ENCODE data around the gene MRPL20.
A peak's percentile ranks its signal among the peaks of the same experiment; 100 is the strongest.
"Not testable (repeated sequence)": the region's sequence is repeated elsewhere in the genome, so short reads cannot be mapped to it uniquely, and the experiment has no call there.

MRPL20 gene

DNA sequence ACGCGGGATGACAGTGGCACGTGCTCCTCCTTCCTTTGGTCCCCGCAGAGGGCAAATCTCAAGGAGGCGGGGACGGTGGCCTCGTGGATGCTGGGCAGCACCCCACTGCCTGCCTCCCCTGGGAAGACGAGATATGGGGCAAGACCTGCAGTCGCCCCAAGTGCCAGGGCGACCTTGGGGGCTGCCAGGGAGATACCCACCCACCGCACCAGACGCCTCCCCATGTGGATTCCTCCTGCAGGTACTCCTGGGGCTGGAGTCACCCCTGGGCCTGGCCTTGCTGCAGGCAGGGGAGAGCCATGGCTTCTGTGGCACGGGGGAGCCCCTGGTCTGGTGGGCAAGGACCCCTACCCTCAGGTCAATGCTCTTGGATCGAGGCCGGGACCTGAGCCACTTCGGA is 26.2 kb downstream of the MRPL20 start:
- no peak for DNase-seq

GRCh38 chr1:1377540-1378205 is 29.4 kb downstream of the MRPL20 start:
- DNase-seq: no peak

- no peak for DNase-seq
These were observed 30.4 kb downstream of the MRPL20 start for GRCh38 chr1:1376551-1377226.

- DNase-seq: peak; percentile 99 to 100
These were observed 32.0 kb downstream of the MRPL20 start, which contains the start of gene AURKAIP1 for GRCh38 chr1:1374929-1375662. TSS of gene AURKAIP1 (minus strand) at chr1:1375207. CDS start at chr1:1374756, 451 bp downstream.

DNA sequence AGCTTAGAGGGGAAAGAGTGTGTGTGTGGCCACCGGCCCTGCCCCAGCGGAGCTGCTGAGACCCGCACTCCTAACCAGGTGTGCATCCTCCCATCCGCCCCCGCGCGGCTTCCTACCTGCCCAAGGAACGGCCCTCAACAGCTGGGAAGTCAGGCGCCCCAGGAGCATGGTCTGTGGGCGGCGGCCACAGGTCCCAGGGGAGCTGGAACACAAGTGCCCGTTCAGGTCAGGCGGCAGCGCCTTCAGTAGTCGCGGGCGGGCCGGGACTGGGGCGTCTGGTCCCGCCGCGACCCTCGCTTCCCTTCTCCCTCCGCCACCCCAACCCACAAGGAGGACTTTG is 32.5 kb downstream of the MRPL20 start:
- peak in 1 of 2 experiments; percentile 45 for DNase-seq

GRCh38 chr1:1373815-1374588 is 33.1 kb downstream of the MRPL20 start:
- no peak for DNase-seq

GRCh38 chr1:1373051-1373814 is 33.9 kb downstream of the MRPL20 start:
- DNase-seq: no peak

GRCh38 chr1:1371746-1372711 is 35.1 kb downstream of the MRPL20 start:
- DNase-seq: peak in 1 of 2 experiments; percentile 62

DNA sequence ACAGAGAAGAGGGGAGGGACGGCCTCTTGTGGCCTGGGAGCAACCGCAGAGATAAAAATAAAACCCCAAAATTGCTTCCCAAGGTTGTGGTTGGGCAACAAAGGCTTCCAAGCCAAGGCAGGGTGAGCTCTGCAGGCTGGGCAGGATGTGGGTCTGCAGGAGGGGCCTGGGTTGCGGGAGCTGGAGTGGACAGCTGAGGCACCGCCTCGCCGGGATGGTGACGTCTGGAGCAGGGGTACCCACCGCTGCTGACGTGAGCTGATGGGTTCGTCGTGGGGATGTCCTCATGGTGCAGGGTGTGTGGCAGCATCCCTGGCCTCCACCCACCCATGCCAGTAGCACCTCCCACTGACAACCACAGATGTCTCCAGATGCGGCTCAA is 35.7 kb downstream of the MRPL20 start:
- no peak for DNase-seq

GRCh38 chr1:1370771-1371300 is 36.3 kb downstream of the MRPL20 start:
- DNase-seq: no peak

DNA sequence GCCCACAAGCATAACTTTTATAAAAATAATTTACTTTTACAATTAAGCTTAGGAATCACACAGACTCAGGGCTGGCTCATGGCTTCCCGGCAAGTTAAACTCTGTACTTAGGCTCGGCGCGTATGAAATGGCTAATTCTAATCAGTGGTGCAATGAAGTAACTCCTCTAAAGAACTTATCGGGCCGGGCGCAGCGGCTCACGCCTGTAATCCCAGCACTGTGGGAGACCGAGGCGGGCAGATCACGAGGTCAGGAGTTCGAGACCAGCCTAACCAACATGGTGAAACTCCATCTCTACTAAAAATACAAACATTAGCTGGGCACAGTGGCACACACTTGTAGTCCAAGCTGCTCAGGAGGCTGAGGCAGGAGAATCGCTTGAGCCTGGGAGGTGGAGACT is 37.0 kb downstream of the MRPL20 start:
- not testable (repeated sequence) for DNase-seq

GRCh38 chr1:1367315-1367714 is 39.8 kb downstream of the MRPL20 start:
- DNase-seq: no peak

GRCh38 chr1:1366699-1367066 is 40.4 kb downstream of the MRPL20 start:
- no peak for DNase-seq

DNA sequence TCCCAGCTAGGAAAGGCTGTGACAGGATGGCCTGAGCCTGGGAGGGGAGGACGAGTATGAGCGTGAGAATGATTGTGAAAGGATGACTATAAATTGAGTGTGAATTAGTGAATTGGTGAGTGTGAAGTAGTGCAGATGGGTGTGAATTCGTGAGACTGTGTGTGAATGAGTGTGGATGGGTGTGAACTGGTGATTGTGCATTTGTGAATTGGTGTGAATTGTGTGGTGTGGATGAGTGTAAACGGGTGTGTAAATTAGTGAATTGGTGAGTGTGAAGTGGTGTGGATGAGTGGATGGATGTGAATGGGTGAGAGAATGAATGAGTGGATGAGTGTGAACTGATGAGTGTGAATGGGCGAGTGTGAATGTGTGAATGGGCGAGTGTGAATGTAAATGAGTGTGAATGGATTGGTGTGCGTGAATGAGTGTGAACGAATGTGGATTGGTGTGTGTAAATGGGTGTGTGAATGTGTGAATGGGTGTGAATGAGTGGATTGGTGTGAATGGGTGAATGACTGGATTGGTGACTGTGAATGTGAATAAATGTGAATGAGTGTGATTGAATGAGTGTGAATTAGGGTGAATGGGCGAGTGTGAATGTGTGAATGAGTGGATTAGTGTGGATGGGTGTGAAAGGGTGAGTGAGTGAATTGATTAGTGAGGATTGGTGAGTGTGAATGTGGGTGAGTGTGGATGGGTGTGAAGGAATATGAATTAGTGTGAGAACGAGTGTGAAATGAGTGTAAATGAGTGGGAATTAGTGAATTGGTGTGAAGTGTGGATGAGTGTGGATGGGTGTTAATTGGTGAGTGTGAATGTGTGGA is 41.0 kb downstream of the MRPL20 start:
- no peak for DNase-seq

- DNase-seq: no peak
These were observed 42.8 kb downstream of the MRPL20 start for GRCh38 chr1:1364266-1364665.

DNA sequence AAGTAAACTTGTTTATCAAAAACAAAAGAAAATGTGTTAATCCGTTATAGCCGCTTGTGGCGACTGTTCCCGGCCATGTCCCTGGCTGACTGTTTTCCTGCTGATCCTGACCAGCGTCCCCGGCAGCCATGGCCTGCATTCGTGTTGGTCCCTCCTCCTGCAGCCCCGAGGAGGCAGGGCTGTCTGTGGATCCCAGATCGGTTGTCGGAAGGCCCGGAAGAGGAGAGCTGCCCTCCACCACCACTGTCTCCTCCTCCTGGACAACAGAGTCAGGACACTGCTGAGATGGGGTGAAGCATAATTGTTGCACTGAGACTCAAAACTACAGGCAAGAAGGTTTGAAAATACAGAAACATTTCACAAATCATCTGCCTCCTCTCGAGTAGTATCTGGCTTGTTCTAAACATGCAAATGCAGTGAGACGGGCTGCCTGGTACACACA is 45.1 kb downstream of the MRPL20 start:
- peak in 1 of 2 experiments; percentile 55 for DNase-seq

DNA sequence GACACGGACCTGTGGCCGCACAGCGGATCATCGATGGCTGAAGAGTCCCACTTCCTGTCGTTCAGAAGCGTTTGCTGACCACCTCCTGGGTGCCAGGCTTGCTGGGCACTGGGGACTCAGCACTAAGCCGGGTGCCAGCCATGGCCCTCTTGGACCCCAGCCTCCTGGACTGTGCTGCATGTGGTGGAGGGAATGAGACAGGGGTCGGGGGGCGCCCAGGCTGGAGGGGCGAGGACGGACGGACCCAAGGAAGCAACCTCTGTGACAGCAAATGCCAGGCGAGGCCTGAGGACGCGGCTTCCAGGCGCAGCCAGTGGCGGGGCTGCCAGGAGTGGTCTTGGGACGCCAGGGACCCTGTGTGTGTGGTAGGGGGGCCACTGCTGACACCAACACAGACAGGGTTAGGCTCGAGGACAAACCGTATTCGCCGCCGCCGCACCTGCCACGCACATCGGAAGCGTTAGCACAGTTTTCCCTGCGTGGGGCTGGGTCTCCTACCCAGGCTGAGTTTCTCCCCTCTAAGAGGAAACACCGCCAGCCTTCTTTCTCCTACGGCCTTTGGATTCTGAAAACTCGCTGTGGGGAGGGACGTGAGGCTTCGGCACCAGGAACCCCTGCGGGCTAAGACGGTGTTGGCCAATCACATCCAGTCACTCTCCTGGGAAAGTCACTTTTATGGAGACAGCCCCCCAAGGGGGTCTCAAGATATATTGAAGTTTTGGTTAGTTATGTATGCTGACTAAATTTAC is 45.7 kb downstream of the MRPL20 start:
- no peak for DNase-seq

GRCh38 chr1:1360506-1361169 is 46.5 kb downstream of the MRPL20 start:
- no peak for DNase-seq

Measured in NCI-H526 (cell line).